ENCODE results near the gene PTP4A1.
"Not testable (repeated sequence)": the region's sequence is repeated elsewhere in the genome, so short reads cannot be mapped to it uniquely, and the experiment has no call there.

PTP4A1 gene

GRCh38 chr6:63582579-63583231, 10.4 kb downstream of the PTP4A1 start:
- Histone ChIP-seq H3K9ac (ENCODE audit: insufficient read length) (no peak overlapping the region), H3K27ac (no peak overlapping the region), H3K36me3 (ENCODE audit: insufficient read depth, low read length) (peaks cover 53% of the 10 kb centered on the region), H3K4me3 (no peak overlapping the region), H3K9me3 (ENCODE audit: low read depth, low read length) (no peaks in the 10 kb centered on the region)
- no peak for DNase-seq (ENCODE audit: low read depth, low spot score)
- TF ChIP-seq EZH2 (IDR thresholded peaks at IDR 0.05) (no peak), POLR2AphosphoS5 (IDR thresholded peaks at IDR 0.05; ENCODE audit: borderline replicate concordance, low read depth, low read length) (no peak), FOXP2 (optimal IDR thresholded peaks at IDR 0.05; ENCODE audit: control extremely low read depth, extremely low read length, insufficient read depth) (no peak)

GRCh38 chr6:63584125-63584514, 11.8 kb downstream of the PTP4A1 start:
- TF ChIP-seq EZH2 (IDR thresholded peaks at IDR 0.05) = no peak
- no peak for TF ChIP-seq FOXP2 (optimal IDR thresholded peaks at IDR 0.05; ENCODE audit: control extremely low read depth, extremely low read length, insufficient read depth)
- TF ChIP-seq POLR2AphosphoS5 (IDR thresholded peaks at IDR 0.05; ENCODE audit: borderline replicate concordance, low read depth, low read length) = no peak
- Histone ChIP-seq H3K4me3 (no peak overlapping the region), H3K9me3 (ENCODE audit: low read depth, low read length) (no peaks in the 10 kb centered on the region), H3K9ac (ENCODE audit: insufficient read length) (no peak overlapping the region), H3K36me3 (ENCODE audit: insufficient read depth, low read length) (peaks cover 39% of the 10 kb centered on the region), H3K27ac (no peak overlapping the region)
- no peak for DNase-seq (ENCODE audit: low read depth, low spot score)

DNA sequence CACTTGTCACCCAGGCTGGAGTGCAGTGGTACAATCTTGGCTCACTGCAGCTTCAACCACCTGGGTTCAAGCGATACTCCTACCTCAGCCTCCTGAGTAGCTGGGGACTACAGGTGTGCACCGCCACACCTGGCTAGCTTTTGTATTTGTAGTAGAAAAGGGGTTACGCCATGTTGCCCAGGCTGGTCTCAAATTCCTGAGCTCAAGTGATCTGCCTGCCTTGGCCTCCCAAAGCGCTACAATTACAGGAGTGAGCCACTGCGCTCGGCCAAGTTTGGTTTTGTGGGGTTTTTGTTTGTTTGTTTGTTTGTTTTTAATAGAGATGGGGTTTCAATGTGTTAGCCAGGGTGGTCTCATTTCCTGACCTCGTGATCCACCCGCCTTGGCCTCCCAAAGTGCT, 12.3 kb downstream of the PTP4A1 start:
- Histone ChIP-seq H3K9ac (ENCODE audit: insufficient read length) (no peak overlapping the region), H3K4me3 (no peak overlapping the region), H3K27ac (no peak overlapping the region), H3K36me3 (ENCODE audit: insufficient read depth, low read length) (peaks cover 34% of the 10 kb centered on the region), H3K9me3 (ENCODE audit: low read depth, low read length) (no peaks in the 10 kb centered on the region)
- no peak for DNase-seq (ENCODE audit: low read depth, low spot score)
- TF ChIP-seq POLR2AphosphoS5 (IDR thresholded peaks at IDR 0.05; ENCODE audit: borderline replicate concordance, low read depth, low read length) (no peak), EZH2 (IDR thresholded peaks at IDR 0.05) (no peak), FOXP2 (optimal IDR thresholded peaks at IDR 0.05; ENCODE audit: control extremely low read depth, extremely low read length, insufficient read depth) (no peak)

DNA sequence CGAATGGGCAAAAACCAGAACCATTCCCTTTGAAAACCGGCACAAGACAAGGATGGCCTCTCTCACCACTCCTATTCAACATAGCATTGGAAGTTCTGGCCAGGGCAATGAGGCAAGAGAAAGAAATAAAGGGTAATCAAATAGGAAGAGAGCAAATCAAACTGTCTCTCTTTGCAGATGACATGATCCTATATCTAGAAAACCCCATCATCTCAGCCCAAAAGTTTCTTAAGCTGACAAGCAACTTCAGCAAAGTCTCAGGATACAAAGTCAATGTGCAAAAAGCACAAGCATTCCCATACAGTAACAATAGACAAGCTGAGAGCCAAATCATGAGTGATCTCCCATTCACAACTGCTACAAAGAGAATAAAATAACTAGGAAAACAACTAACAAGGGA, 13.4 kb downstream of the PTP4A1 start:
- not testable (repeated sequence) for DNase-seq (ENCODE audit: low read depth, low spot score); H3K9ac ChIP-seq (ENCODE audit: insufficient read length); H3K9me3 ChIP-seq (ENCODE audit: low read depth, low read length); H3K4me3 ChIP-seq; H3K27ac ChIP-seq
- H3K36me3 ChIP-seq (ENCODE audit: insufficient read depth, low read length) = peaks cover 23% of the 10 kb centered on the region

DNA sequence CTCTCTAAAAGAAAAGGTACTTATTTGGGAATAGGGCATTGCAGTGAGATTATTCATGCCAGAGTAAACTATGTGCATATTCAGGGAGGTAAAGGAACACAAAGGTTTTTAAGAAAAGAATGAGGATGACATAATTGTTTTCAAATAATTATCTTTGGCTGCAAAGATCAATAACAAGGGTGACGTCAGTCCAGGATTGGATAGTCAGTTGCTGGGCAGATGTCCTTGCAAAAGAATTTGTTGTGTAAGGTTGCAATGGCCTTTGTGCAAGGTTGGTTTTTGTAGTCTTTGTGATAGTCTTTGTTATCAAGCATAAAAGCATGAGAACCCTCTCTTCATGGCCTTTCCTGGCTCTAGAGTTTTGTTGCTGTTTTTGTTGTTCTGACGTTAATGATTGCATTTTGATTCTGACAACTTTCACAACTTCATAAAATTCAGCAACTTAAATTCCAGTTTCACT, 17.7 kb downstream of the PTP4A1 start:
- no peak overlapping the region for H3K4me3 ChIP-seq
- TF ChIP-seq POLR2AphosphoS5 (IDR thresholded peaks at IDR 0.05; ENCODE audit: borderline replicate concordance, low read depth, low read length) = no peak
- TF ChIP-seq EZH2 (IDR thresholded peaks at IDR 0.05) = no peak
- no peak for TF ChIP-seq FOXP2 (optimal IDR thresholded peaks at IDR 0.05; ENCODE audit: control extremely low read depth, extremely low read length, insufficient read depth)
- no peaks in the 10 kb centered on the region for H3K9me3 ChIP-seq (ENCODE audit: low read depth, low read length)
- H3K27ac ChIP-seq = no peak overlapping the region
- H3K9ac ChIP-seq (ENCODE audit: insufficient read length) = no peak overlapping the region
- DNase-seq (ENCODE audit: low read depth, low spot score) = no peak
- no peaks in the 10 kb centered on the region for H3K36me3 ChIP-seq (ENCODE audit: insufficient read depth, low read length)

DNA sequence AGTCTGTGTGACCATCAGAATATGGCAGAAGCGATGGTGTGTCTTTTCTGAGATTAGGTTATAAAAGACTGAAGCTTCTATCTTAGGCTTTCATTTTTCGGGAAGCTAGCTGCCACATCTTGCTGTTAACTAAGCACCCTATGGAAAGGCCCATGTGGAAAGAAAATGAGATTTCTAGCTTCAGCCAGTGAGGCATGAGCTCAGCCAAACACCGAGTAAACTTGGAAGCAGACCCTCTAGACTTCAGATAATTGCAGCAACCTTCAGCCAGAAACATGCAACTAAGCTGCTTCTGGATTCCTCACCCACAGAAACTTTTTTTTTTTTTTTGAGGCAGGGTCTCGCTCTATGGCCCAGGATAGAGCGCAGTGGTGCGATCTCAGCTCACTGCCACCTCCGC, 20.6 kb downstream of the PTP4A1 start:
- TF ChIP-seq EZH2 (IDR thresholded peaks at IDR 0.05) = no peak
- TF ChIP-seq POLR2AphosphoS5 (IDR thresholded peaks at IDR 0.05; ENCODE audit: borderline replicate concordance, low read depth, low read length) = no peak
- no peak for TF ChIP-seq FOXP2 (optimal IDR thresholded peaks at IDR 0.05; ENCODE audit: control extremely low read depth, extremely low read length, insufficient read depth)
- DNase-seq (ENCODE audit: low read depth, low spot score) = no peak
- no peak overlapping the region for H3K9ac ChIP-seq (ENCODE audit: insufficient read length)
- H3K9me3 ChIP-seq (ENCODE audit: low read depth, low read length) = no peaks in the 10 kb centered on the region
- H3K4me3 ChIP-seq = no peak overlapping the region
- no peak overlapping the region for H3K27ac ChIP-seq
- no peaks in the 10 kb centered on the region for H3K36me3 ChIP-seq (ENCODE audit: insufficient read depth, low read length)

DNA sequence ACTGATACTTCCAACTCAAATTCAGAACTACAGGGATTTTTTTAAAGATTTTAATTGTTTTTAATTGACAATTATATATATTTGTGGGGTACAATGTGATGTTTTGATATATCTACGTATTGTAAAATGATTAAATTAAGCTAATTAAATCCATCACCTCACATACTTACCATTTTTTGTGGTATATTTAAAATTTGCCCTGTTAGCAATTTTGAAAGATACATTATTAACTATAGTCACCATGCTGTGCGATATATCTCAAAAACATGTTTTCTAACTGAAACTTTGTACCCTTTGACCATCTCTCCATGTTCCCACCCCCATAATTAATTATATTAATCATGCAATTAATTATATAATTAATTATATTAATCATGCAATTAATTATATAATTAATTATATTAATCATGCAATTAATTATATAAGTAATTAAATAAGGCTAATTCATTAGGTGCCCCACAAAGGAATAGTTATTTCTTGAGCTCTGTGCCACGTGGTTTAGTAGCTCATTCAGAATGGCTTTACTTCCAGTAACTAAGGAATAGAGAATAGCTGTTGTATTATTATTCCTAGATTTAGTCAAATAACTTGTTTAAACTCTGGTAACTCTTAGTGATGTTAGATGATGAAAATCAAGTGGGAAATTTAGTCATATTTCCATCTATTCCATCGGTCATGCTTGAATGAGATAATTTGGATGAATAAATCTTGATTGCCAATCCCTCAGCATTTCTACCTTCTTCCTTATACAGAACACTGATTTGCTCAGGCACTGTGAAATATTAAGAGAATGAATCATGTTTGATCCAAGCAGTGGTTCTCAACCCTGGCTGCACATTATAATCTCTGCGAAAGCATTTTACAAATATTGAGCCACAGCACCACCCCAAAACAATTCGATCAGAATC, 25.1 kb downstream of the PTP4A1 start:
- H3K9ac ChIP-seq (ENCODE audit: insufficient read length) = peak overlapping the region; percentile 69
- H3K36me3 ChIP-seq (ENCODE audit: insufficient read depth, low read length) = no peaks in the 10 kb centered on the region
- no peak for TF ChIP-seq EZH2 (IDR thresholded peaks at IDR 0.05)
- TF ChIP-seq POLR2AphosphoS5 (IDR thresholded peaks at IDR 0.05; ENCODE audit: borderline replicate concordance, low read depth, low read length) = no peak
- no peak for TF ChIP-seq FOXP2 (optimal IDR thresholded peaks at IDR 0.05; ENCODE audit: control extremely low read depth, extremely low read length, insufficient read depth)
- no peaks in the 10 kb centered on the region for H3K9me3 ChIP-seq (ENCODE audit: low read depth, low read length)
- no peak for DNase-seq (ENCODE audit: low read depth, low spot score)
- H3K4me3 ChIP-seq = peak overlapping the region; percentile 84
- no peak overlapping the region for H3K27ac ChIP-seq

DNA sequence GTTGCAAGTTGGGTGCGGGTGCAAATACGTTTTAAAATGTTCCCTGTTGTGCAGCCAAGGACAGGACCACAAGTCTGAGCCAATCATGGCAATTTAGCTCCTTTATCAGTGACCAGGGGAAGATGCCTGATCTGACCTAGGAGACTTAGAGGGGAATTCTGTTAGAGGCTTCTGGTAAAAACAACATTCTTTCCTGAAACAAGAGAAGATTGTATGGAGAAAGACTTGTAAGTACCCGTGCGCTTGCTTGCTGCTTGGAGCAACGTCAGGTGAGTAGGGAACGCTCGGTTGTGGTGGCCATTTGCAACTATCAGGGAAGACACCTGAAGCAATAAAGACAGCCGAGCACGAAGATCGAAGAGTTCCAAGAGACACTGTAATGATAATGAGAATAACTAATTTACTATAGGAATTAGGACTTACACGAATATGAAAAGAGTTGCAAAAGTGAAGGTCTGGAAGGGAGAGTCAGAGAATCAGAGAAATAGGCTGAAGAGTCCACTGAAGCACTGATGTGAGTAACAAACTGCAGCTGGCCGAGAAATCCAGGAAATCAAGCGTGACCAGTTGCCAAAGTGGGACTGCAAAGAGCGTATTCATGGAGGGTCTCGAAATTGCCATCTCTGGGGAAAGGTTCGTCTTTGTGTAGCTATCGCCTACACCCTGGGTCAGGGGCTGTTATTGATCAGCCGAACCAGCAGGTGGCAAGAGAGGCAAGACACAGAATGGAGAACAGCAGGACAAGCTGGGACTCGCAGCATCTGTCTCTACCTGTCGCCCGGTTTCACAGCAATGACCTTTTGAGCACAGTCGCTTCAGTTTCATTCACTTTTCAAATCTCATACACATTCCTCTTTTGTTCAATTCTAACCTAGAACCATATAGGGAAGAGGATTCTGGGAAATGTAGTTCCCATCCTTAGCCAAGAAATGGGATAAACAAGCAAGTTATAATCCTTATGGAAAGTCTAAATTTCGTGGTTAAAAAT, 26.1 kb downstream of the PTP4A1 start:
- Histone ChIP-seq H3K27ac (no peak overlapping the region), H3K4me3 (peak overlapping the region; percentile 84), H3K9me3 (ENCODE audit: low read depth, low read length) (no peaks in the 10 kb centered on the region), H3K36me3 (ENCODE audit: insufficient read depth, low read length) (no peaks in the 10 kb centered on the region), H3K9ac (ENCODE audit: insufficient read length) (peak overlapping the region; percentile 69)
- no peak for TF ChIP-seq EZH2 (IDR thresholded peaks at IDR 0.05)
- TF ChIP-seq FOXP2 (optimal IDR thresholded peaks at IDR 0.05; ENCODE audit: control extremely low read depth, extremely low read length, insufficient read depth) = no peak
- TF ChIP-seq POLR2AphosphoS5 (IDR thresholded peaks at IDR 0.05; ENCODE audit: borderline replicate concordance, low read depth, low read length) = no peak
- no peak for DNase-seq (ENCODE audit: low read depth, low spot score)
